Fibroblast of peridontal ligament (primary cell): Measurements from ENCODE around the gene CD2AP.
"Not testable (repeated sequence)": the region's sequence is repeated elsewhere in the genome, so short reads cannot be mapped to it uniquely, and the experiment has no call there.

Source experiments
- DNase-seq: peaks from one replicate; pipeline ENCODE4 v3.0.0-alpha.2; 2010; ENCODE audit errors: extremely low read depth

The CD2AP gene

DNA sequence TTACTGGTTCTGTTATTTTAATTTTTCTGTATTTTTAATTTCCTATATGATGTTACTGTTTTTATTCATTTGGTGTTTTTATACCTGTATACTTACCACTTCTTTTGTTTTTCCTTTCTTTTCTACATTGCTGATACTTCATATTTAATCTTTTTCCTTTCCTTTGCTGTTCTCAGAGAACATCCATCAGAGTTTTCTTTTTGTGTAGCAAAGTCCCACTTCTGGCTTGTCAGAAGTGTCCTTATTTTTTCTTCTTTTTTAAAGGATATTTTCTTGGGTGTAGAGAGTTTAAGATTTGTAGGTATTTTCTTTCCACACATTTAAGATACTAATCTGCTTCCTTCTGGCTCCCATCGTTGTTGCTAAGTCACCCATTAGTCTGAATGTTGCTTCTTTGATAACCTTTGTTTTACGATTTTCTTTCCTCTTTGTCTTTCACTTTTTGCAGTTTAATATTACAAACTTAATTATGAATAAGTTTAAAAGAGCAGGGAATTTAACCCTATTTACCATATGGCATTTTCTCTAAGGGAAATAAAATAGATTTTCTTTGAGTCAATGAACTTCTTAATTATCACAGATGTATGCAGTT, 18.5 kb downstream of the CD2AP start:
- no peak for DNase-seq

DNA sequence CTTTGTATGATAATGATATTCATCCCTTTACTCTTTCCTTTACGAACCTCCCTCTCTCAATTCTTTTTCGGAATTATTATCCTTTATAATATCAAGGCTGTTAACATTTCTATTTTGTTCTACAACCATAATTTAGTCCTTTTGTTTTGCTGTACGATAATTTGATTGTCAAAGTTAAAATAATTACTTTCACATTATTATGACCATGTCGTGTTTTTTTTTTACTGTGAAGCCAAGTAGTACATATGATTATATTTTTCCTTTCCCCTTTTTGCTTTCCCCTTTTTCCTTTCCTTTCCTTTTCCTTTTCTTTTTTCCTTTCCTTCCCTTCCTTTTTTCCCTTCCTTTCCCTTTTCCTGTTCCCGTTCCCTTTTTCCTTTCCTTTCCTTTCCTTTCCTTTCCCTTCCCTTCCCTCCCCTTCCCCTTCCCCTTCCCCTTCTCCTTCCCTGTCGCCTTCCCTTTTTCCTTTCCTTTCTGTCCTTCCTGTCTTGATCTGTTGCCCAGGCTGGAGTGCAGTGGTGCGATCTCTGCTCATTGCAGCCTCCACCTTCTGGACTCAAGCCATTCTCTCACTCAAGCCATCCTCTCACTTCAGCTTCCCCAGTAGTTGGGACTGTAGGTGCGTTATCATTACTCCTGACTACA, 19.5 kb downstream of the CD2AP start:
- DNase-seq, result no peak

DNA sequence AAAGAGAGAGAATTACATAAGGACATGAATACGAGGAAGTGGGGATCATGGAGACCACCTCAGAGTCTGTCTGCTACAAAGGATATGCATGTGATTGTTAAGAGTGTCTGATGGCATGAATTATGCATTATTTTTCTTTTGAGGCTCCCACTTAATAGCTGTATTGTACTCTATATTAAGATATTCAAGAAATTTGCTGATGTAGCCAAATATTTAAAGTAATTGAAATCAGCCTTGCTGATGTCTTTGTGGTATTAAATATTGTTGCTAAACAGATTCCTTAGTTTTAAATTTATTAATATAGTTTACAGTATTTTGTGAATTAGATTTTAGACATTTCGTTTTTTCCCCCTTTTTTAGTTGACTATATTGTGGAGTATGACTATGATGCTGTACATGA, 25.3 kb downstream of the CD2AP start:
- DNase-seq, result no peak

DNA sequence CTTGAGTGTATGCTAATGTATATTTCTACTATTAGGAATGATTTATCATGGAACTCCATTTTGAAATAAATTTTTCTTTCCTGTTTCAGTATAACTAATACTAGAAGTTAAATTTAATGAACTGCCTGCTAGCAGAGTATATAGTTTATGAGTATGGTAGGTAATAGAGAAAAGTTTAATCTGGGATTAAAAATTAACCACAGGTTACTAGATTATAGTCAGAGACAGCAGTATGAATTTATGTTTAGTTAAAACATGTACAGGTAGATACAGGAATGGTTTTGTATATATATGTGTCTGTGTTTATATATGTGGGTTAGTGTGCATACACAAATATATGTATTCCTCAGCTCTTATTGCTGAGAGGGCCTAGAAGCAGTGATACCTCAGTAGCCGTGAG, 32.3 kb downstream of the CD2AP start:
- no peak for DNase-seq

DNA sequence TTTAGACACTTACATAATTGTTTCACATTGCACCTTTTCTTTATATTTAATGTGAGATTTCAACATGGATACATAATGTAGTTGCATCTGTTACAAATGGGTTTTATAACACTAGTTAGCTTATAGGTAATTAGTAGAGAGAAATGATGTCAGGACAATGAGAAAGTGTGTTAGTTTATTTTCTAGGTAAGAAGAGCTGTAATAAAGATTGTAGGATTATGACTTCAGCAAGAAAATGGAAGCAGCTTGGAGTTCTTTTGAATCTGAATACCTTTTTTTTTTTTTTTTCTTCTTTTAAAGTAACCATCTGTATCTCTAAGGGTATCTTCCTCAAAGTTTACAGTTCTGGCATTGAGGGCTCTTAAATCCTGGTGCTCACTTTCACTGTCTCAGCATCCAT, 35.3 kb downstream of the CD2AP start:
- DNase-seq, result peak; percentile 2

DNA sequence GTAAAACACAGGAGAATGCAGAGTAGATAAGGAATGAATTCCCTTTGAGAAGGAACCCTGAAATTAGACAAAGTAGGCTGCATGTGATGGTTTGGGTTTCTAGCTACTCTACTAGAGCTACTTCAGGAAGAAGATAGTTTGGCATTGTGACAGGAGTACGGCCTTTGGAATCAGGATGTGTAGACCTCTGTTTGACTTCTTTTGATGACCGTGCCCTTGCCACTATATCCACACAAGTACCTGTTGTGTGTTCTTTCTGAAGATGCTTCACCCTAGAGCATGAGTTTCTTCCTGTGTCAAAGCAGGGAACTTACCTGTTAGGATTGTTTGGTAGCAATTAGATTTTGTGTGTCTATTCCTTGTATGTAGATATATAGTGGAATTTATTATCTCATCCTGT, 41.7 kb downstream of the CD2AP start:
- no peak for DNase-seq

DNA sequence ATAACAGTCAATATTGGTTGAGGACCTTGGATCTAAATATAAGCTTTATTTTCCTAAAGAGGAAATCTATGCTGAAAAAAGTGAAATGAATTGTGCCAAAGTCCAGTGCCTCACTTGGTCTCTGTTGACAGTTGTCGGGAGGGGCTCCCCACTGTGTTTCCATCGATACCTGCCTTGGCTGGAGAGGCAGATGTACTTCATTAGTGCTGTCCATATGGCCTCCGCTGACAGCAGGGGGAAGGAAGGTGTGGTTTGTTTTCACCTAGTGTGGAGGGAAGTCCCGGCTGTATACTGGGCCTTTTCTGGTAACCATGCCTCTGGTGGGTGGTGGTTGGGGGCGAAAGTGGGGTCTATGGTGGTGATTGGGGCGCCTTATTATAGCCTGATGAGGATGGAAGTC, 42.7 kb downstream of the CD2AP start:
- DNase-seq, result no peak

DNA sequence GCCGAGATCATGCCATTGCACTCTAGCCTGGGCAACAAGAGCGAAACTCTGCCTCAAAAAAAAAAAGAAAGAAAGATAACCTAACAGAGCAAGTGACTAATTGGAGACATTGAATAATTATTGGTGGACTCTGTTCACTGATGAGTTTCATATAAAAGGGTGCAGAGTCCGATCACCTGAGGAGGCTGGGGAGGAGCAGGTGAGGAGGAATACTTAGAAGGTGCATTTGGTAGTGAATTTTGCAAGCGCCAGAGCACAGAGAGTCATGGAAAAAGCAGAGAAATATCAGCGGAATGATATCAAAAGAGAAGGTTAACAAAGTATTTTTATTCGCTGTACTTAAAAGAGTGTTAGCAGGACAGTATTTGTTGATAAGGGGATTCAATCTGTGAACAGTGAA, 44.4 kb downstream of the CD2AP start:
- DNase-seq, result no peak

DNA sequence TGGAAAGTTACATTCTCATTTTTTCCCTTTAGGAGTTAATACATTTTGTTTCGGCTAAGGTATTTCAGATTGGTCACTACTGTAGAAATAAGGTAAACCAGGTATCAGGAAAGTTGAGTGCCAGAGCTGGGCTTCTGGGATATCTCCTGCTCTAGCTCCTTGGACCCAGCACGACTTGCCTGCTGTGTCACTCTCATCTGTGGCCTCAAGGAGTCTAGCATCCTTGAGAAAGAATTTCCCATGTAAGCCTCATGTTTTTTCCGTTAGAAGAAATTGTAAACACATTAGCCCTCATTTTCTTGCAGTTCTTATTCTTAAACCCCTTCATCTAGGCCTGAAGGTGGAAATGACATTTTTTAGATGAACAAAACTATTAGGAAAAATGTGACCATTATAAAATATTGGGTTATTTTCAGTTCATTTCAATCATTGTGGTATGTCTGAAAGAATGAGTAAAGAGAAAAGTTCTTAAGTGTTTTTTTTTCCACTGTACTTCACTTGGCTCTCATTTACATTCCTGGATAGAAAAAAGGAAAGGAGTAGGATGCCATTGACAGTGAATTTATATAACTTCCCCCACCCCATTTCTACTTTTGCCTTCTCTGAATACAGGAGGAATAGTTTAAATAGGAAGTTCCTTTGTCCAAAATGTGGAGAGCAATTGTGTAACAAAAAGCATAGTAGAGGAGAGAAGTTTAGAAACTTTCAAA, 46.7 kb downstream of the CD2AP start:
- peak; percentile 10 for DNase-seq

DNA sequence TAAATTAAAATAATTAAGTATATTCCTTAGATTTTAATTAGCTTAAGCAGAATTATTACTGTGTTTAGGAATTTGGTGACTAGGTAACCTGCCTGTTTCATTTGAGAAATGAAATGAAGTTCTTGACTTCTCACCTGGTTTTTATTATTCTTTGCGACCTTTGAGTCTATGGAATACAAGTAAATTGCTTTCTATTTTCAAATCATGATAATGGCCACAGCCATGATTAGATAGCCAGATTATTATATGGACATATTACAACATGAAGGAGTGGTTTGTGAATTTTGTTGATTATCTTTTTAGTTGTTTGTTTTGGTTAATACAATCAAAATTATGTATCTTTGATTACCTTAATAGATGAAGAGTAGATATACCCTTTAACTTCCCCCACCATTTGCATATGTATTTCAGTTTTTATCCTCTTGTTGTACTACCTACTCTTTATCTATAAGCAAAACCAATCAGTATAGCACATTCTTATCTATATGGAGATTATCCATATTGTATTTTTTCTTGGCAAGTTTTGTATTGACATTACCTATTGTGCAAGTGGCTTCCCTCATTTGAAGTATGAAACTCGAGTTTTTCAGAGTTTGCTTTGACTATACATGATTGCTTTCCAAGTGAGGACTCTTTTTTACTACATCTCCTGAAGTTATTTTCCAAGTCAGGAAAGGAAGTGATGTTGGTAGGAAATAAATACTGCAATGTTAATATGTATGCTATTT, 47.9 kb downstream of the CD2AP start:
- DNase-seq, result no peak

DNA sequence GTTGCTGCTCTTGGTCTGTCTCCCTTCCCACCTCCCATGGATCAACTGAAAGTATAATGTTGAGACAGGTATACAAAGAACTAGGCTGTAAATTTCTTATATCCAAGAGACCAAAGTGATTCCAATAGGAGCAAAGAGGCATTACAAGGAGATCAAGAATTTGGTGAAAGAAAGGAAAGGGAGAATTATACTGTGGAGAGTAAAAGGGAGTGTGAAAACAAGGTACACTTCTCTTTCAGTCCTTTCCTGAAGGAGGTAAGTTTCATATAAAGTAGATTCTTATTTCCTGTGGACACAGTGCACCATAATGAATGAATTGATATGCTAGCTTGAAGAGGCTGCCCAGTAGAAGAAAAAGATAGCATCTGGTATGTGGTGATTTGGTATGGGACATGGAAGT, 49.7 kb downstream of the CD2AP start:
- no peak for DNase-seq

DNA sequence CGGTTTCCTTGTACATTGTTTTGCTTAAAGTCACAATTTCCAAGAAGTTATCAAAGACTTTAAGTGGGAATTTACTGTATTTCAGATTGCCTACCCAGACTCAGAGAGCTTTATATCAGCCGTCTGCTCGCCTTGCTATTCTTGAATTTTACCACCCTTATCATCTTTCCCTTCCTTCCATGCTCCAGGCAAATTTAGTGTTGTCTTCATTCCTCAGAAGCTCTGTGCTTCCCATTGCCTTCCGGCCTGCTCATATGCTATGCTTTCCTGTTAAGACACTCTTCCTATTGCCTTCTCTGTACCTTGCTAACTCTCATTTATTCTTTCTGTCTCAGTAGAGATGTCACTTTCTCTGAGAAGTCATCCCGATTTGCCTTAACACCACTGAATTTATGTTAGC, 52.1 kb downstream of the CD2AP start:
- DNase-seq, result no peak

DNA sequence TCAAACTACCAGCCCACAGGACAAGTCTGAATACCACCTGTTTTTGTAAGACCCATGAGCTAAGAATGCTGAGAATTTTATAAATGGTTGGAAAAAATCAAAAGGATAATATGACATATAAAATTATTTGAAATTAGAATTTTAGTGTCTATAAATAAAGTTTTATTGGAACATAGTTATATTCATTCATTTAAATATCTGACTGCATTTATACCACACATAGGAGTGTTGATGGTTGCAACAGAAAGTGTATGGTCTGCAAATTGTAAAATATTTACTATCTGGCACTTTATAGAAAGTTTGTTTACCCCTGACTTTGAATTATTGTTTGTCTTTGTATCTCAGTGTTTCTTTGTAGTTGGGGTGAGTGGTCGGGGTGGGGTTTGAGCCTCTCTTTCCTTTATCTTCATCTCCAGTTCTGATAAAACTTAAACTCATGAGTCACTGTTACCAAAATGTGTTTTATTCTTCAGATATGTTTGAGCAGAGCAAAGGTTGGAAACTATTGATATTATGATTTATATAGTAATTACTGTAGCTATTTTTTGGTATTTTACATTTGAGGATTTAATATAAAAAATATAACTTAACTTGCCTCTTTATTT, 55.5 kb downstream of the CD2AP start:
- no peak for DNase-seq

DNA sequence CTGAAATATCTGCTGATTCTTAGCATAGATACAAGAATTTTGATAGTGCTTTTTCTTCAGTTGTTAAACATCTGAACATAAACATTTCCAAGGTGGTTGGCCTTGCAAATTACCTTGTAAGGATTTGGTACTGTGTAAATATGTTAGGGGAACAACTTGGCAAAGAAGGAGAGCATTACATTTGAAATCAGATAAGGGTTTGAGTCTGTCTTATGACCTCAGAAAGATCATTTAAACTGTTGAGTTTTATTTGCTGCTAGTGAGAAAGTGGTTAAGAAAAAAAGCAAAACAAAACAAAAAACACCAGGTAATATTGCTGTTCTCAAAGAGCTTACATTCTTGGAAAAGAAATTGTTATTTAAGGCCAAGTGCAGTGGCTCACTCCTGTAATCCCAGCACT, 56.5 kb downstream of the CD2AP start:
- DNase-seq, result no peak

DNA sequence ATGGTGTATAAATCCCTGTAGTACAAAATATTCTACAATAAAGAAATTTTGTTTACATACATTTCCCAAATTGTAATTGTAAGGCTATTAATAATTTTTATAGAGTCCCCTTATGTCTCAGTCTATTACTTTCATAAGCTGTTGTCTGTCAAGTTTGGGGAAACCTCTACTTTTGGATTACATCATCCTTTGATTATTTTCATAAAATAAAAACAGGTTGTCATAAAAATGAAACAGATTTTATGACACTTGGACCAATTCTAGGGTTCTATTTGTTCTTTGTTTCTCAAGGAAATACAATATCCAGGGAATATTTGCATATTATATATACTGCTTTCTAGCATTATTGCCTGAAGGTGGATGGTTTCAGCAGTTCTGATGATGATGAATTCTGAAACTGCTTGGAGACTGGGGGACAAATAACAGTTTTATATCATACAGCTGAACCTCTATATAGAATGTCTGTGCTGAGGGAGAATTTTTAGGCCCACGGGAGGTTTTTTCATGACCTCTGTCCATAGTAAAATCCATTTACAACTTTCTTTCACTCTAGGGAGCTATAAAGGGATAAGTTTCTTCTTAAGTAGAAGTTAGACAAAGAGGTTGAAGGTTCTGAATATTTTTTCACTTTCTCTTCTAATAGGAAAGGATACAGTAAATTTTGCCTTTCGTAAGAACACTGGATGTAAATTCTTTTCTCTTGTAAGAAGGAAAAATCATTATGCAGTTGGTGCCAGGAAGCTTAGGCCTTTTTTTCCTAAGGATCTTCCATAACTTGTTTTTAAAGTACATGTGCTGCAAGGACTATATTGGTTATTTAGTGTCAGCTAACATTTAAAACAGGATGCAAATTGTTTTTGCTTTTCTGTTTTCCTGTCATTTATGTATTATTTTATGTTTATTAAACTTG, 58.0 kb downstream of the CD2AP start:
- peak; percentile 7 for DNase-seq

DNA sequence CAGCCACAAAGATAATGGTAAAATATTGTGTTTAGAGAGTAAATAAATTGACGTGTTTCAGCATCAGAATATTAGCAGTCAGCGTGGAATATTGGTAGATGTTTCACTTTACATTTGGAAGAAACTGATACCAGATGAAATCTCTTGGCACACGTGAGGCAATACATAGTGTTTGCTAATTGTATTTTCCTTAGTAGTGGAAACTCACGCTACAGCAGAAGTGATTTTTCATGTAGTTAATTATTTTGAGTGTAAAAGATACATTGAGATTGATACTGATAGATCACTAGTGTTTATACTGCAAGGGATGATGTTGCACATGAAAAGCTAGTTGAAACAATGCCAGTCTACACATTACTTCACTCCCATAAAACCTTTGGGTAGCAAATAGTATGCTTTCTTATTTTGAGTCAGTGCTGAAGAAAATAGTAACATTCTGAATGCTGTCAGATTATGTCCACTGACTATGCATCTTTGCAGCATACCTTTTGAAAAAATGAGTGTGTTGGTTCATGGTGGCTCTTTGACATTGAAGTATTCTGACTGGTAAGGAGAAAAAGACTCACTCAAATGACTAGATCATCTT, 59.3 kb downstream of the CD2AP start:
- no peak for DNase-seq

DNA sequence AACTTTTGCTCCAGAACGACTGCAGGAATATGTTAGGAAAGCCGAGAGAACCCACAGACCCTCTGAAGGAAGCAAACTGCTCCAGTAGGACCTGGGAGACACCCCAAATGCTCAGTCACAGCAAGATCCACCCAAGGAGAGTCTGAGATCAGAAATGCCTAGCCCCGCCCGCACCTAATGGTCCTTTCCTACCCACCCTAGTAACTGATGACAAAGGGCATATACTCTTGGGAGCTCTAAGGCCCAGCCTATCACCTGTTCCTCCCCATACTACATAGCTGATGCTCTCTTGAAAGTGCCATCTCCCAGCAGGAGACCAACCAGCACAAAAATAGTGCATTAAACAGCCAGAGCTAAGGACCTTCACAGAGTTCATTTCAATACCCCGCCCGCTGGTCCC, 67.6 kb downstream of the CD2AP start:
- no peak for DNase-seq

DNA sequence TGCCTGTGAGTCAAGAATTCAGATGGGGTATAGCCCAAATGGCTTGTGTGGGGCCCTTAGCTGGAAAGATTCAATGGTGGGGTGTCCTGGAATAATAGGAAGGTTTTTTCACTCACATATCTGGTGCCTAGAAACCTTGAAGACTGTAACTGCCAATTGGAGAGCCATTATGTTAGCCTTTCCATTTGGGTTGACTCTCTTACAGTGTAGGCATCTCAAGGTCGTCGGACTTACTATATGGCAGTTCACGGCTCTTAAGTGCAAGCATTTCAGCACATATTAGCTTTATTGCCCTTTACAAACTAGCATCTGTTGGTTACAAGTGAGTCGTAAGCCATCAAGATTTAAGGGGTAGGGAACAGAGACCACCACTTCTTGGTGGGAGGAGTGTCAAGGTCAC, 74.1 kb downstream of the CD2AP start:
- no peak for DNase-seq

DNA sequence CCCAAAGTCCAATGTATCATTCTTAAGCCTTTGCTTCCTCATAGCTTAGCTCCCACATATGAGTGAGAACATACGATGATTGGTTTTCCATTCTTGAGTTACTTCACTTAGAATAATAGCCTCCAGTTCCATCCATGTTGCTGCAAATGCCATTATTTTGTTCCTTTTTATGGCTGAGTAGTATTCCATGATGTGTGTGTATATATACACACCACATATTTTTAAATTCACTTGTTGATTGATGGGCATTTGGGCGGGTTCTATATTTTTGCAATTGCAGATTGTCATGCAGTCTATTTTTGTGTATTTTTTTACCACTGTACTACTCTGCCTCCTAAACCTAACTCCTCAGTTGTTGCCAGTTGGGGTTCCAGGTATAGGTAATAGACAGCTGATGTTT, 74.7 kb downstream of the CD2AP start:
- DNase-seq, result no peak

DNA sequence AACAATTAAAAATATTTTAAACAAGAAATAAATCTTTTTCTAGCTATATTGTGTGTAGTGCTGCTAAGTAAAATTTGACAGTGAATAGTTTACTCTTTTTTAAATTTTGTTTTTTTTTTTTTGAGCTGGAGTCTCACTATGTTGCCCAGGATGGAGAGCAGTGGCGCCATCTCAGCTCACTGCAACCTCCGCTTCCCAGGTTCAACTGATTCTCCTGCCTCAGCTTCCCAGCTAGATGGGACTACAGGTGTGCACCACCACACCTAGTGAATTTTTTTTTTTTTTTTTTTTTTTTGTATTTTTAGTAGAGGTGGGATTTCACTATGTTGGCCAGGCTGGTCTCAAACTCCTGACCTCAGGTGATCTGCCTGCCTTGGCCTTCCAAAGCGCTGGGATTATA, 75.7 kb downstream of the CD2AP start:
- DNase-seq, result not testable (repeated sequence)

DNA sequence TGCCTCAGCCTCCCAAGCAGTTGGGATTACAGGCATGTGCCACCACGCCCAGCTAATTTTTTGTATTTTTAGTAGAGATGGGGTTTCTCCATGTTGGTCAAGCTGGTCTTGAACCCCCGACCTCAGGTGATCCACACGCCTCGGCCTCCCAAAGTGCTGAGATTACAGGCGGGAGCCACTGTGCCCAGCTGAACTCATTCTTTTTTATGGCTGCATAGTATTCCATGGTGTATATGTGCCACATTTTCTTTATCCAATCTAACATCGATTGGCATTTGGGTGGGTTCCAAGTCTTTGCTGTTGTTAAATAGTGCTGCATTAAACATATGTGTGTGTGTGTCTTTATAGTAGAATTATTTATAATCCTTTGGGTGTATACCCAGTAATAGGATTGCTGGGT, 78.9 kb downstream of the CD2AP start:
- DNase-seq, result not testable (repeated sequence)
